Immature natural killer cell (primary cell): ENCODE measurements around the gene KCNJ18. TPM values are rescaled to one million over a fixed set of nuclear protein-coding genes. Genes with fewer than 3 reads are reported as not detected.
A peak's percentile ranks its signal among the peaks of the same experiment; 100 is the strongest.
"Not testable (repeated sequence)": the region's sequence is repeated elsewhere in the genome, so short reads cannot be mapped to it uniquely, and the experiment has no call there.

Source experiments
- DNase-seq, 3 donors: peaks; one replicate each; pipeline ENCODE4 v3.0.0; 2022; ENCODE audit warnings: mixed read lengths in 1 of 3
- H3K27ac Mint-ChIP-seq, 6 donors: one replicate each; pipeline ENCODE4 v1.8.0; 2020; ENCODE audit warnings: mixed read lengths in 6 of 6, mild to moderate bottlenecking in 5 of 6, inconsistent platforms in 4 of 6, moderate library complexity in 3 of 6
- H3K27me3 Mint-ChIP-seq, 3 donors: one replicate each; pipeline ENCODE4 v1.8.0; 2020 to 2021; ENCODE audit warnings: low read depth in 3 of 3, mild to moderate bottlenecking in 3 of 3, mixed read lengths in 3 of 3, moderate library complexity in 3 of 3, inconsistent platforms in 1 of 3
- H3K36me3 Mint-ChIP-seq, 3 donors: one replicate each; pipeline ENCODE4 v1.8.0; 2020; ENCODE audit warnings: mixed read lengths in 3 of 3, inconsistent platforms in 2 of 3, mild to moderate bottlenecking in 2 of 3
- H3K4me1 Mint-ChIP-seq, 2 donors: one replicate each; pipeline ENCODE4 v1.8.0; 2020; ENCODE audit warnings: inconsistent platforms in 2 of 2, mild to moderate bottlenecking in 2 of 2, mixed read lengths in 2 of 2, moderate library complexity in 1 of 2
- H3K4me3 Mint-ChIP-seq, 5 donors: one replicate each; pipeline ENCODE4 v1.8.0; 2020; ENCODE audit warnings: mild to moderate bottlenecking in 5 of 5, mixed read lengths in 5 of 5, inconsistent platforms in 3 of 5, moderate library complexity in 3 of 5
- H3K9me3 Mint-ChIP-seq, 6 donors: one replicate each; pipeline ENCODE4 v1.8.0; 2020; ENCODE audit warnings: mild to moderate bottlenecking in 6 of 6, mixed read lengths in 6 of 6, inconsistent platforms in 4 of 6, moderate library complexity in 3 of 6
- polyA plus RNA-seq, 3 donors: library from polyadenylated mRNA; unstranded; fragments of 300-500 nt; fragmentation: Illumina TruSeq; gene quantifications; one replicate each; pipeline ENCODE4 v1.2.3, GENCODE V29; 2021

Gene KCNJ18
- not detected for polyA plus RNA-seq

DNA sequence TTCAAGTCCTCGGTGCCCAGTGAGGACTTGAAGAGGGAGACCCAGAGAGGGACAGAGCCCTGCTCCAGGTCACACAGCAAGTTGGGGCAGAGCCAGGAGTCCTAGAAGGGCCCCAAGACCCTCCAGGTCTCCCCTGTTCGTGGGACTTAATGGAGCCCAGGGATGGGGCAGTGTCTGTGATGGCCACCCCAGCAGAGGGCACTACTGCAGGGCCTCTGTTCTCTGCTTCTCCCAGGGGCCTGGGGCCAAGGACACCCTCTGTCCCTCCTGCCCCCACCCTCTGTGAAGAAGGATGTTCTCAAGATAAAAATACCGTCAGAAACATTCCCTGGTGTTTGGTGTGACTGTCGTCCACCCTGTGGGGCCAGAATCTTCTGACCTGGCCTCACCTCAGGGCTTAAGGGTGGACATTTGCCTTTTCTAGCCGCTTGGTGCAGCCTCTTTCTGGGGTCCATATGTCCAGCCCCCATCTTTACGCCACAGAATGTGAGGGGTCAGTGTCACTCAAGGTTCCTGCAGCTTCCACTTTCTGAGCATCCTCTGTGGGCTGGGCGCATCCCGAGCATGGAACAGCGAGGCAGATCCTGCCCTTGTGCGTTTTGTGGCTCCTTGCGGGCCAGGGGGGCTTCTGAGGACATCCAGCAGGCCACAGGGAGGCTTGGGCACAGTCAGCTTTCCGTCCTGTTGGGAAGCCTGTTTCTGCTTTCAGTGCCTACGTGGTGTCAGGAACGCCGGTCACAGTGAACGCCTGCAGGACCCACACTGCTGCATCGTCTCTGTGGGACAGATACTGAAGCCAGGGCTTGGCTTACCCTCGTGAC is at the start of gene KCNJ18:
Gene KCNJ18 (plus strand): TSS at position 641 of the 821 bp plus-strand sequence. CDS start 10,264 bp downstream, outside the sequence.
- H3K9me3 Mint-ChIP-seq, H3K36me3 Mint-ChIP-seq, H3K4me3 Mint-ChIP-seq, H3K4me1 Mint-ChIP-seq, DNase-seq, H3K27me3 Mint-ChIP-seq, H3K27ac Mint-ChIP-seq: not testable (repeated sequence)

DNA sequence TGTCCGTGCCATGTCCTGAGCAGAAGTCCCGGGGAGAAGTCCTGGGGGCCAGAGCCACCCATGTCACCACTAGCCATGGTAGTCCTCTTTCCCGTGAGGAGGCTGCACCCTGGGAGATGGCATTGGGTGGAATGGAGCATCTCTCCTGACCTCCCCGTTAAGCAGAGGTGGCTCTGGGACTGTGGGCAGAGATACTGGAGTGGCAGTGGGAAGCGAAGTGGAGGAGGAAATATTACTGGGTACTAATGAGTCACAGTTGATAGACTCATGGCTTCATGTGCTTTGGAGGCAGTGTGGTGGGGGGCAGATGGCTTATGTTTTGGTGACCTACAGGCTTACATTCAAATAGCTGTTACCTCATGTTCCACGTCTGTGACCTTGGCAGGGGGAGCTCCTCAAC is 44.2 kb upstream of the KCNJ18 start:
- H3K36me3 Mint-ChIP-seq, H3K27ac Mint-ChIP-seq, H3K27me3 Mint-ChIP-seq, DNase-seq, H3K4me3 Mint-ChIP-seq, H3K4me1 Mint-ChIP-seq: not testable (repeated sequence)
- peaks cover 2 to 12% (median 3%) of the 10 kb centered on the region in 6 donors for H3K9me3 Mint-ChIP-seq

DNA sequence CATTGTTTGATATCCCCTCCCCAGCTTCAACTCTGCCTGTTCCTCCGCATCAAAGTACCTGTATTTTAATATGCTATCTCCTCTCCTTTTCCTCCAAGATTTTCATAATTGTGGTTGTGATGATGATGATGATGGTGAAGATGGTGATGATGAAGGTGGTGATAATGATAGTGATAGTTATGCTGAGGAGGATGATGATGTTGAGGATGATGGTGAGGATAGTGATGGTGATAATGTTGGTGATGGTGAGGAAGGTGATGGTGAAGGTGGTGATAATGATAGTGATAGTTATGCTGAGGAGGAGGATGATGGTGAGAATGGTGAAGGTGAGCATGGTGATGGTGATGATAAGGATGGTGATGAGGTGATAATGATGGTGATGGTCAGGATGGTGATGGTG is 42.3 kb upstream of the KCNJ18 start:
- H3K27me3 Mint-ChIP-seq, H3K4me3 Mint-ChIP-seq, H3K4me1 Mint-ChIP-seq, H3K27ac Mint-ChIP-seq, H3K36me3 Mint-ChIP-seq, DNase-seq: not testable (repeated sequence)
- peaks cover 2 to 12% (median 3%) of the 10 kb centered on the region in 6 donors for H3K9me3 Mint-ChIP-seq

DNA sequence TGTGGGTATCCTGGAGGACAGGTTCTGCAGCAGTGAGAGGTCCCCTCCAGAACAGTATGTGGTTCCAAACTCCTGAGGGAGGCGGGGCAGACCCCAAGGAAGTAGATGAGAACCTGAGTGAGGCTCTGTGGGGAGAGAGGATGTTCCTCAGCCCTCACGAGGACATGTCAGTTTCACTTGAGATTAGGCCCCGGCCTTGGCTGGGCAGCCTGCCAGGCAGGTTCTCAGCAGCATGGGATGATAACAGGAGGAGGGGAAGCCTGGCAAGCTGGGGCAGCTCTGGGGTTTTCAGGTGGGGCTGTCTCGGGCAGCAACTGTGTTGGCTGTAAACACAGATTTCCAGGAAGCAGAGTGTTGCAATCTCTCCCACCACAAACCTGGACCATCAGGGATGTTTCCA is 40.3 kb upstream of the KCNJ18 start:
- Mint-ChIP-seq H3K27ac (peak overlapping the region in 1 of 6 donors; percentile 62), H3K9me3 (peaks cover 2 to 12% (median 4%) of the 10 kb centered on the region in 6 donors)
- H3K4me1 Mint-ChIP-seq, DNase-seq, H3K27me3 Mint-ChIP-seq, H3K36me3 Mint-ChIP-seq, H3K4me3 Mint-ChIP-seq: not testable (repeated sequence)

DNA sequence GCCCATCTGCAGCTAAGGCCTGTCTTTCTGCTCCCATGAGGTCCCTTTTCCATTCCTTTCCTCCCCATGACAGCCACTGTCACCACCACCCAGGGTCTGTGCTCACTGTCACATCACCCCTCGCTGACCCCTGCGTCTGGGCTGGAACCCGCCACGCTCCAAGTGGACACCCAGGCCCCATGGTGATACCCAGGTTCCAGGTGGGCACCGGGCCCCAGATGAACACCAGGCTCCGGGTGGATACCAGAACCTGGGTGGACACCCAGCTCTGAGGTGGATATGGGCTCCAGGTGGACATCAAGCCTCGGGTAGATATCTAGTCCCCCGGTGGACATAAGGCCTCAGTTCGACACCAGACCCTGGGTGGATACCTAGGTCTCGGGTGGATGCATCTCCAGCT is 39.1 kb upstream of the KCNJ18 start:
- not testable (repeated sequence) for H3K4me1 Mint-ChIP-seq, H3K4me3 Mint-ChIP-seq, H3K36me3 Mint-ChIP-seq, DNase-seq, H3K27me3 Mint-ChIP-seq, H3K27ac Mint-ChIP-seq
- H3K9me3 Mint-ChIP-seq = peaks cover 2 to 12% (median 4%) of the 10 kb centered on the region in 6 donors

DNA sequence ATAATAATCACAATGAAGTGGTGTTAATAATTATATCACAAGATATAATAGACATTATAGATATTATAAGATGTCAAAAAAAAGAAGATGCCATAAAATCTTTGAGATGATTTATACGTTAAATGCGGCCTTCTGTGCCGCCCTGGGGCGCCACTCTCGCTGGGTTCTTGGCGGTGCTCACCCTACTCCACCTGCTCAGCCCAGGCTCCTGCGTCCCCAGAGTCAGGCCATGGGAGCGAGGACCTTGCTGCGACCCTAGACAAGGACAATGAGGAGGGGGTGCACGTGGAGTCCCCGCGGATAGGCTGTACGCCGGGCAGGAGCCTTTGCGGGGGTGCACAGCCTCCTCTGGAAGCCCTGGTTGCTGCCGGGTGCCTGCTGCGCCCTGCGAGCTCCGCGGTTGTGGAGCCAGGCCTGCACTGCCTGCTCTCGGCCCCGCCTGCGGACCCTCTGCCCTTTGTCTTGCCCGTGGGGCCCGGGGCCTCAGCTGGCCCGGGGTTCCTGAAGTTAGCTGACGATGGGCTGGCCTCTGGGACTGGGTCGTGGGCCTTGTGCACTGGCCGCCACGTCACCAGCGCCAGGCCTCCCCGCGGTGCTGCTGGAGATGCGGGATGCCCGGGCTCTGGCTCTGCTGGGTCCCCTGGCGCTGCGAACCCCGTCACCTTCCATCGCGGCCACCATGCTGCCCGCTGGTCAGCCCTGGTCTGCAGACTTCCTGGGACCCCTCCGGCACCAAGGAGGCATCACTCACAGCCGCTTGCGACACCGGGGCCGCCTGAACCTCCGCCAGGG is 35.6 kb upstream of the KCNJ18 start:
- H3K36me3 Mint-ChIP-seq, H3K4me3 Mint-ChIP-seq, H3K4me1 Mint-ChIP-seq, H3K27me3 Mint-ChIP-seq, H3K27ac Mint-ChIP-seq, DNase-seq, H3K9me3 Mint-ChIP-seq: not testable (repeated sequence)

DNA sequence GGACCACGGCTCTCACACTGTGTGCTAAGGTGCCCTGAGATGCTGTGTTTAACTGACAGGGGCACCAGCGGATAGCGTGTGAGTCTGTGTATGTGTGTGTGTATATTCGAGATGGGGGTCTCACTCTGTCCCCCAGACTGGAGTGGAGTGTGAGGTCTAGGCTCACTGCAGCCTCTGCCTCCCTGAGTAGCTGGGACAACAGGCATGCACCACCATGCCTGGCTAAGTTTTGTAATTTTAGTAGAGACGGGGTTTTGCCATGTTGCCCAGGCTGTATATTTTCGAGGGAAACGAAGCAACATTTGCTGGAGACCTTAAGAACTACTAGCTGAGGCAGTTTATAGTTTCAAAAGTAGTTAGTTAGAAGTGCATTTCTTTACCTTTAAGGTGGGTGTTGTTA is 32.7 kb upstream of the KCNJ18 start:
- H3K9me3 Mint-ChIP-seq = peaks cover 3 to 12% (median 9%) of the 10 kb centered on the region in 6 donors
- H3K36me3 Mint-ChIP-seq, DNase-seq, H3K27me3 Mint-ChIP-seq, H3K27ac Mint-ChIP-seq, H3K4me3 Mint-ChIP-seq, H3K4me1 Mint-ChIP-seq: not testable (repeated sequence)

DNA sequence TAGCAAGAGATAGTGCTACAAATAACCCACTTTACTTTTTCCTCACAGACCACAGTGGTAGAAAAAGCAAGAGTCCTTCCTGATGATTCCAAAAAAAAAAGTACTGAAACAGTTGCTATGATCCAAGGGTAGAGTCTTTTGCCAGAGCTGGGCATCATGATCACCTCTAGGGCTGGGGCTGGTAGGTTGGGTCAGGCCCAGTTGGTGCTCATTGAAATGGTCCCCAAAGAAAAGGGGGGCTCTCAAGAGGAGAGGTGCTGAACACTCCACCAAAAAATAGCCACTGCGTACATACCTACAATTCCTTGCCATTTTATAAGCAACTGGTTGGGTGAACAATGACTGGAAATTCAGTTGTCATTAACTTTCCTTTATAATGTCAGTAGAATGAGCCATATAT is 30.9 kb upstream of the KCNJ18 start:
- H3K4me3 Mint-ChIP-seq, H3K27me3 Mint-ChIP-seq, H3K36me3 Mint-ChIP-seq, H3K4me1 Mint-ChIP-seq, H3K27ac Mint-ChIP-seq, DNase-seq: not testable (repeated sequence)
- H3K9me3 Mint-ChIP-seq = peaks cover 3 to 26% (median 14%) of the 10 kb centered on the region in 6 donors

DNA sequence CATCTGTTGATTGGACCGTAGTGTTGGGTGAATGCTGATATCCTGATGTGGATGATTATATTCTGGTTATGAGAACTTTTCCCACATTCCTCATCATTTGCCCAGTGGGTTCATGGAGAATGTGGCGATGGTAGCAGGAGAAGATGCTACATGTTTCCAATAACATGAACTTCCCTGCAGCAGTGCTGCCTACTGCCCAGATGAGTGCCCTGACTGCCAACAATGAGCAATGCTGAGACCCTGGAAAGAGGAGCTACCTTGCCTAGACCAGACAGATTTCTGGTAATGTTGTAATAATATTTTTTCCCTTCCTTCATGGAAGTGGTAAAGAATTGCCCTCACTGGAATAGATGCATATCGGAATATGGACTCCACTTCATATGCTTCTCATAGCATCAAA is 29.2 kb upstream of the KCNJ18 start:
- peaks cover 0 to 10% (median 0%) of the 10 kb centered on the region in 3 donors for H3K36me3 Mint-ChIP-seq
- not testable (repeated sequence) for H3K4me3 Mint-ChIP-seq, H3K27ac Mint-ChIP-seq, H3K27me3 Mint-ChIP-seq, H3K4me1 Mint-ChIP-seq, DNase-seq
- H3K9me3 Mint-ChIP-seq = peaks cover 3 to 34% (median 21%) of the 10 kb centered on the region in 6 donors

DNA sequence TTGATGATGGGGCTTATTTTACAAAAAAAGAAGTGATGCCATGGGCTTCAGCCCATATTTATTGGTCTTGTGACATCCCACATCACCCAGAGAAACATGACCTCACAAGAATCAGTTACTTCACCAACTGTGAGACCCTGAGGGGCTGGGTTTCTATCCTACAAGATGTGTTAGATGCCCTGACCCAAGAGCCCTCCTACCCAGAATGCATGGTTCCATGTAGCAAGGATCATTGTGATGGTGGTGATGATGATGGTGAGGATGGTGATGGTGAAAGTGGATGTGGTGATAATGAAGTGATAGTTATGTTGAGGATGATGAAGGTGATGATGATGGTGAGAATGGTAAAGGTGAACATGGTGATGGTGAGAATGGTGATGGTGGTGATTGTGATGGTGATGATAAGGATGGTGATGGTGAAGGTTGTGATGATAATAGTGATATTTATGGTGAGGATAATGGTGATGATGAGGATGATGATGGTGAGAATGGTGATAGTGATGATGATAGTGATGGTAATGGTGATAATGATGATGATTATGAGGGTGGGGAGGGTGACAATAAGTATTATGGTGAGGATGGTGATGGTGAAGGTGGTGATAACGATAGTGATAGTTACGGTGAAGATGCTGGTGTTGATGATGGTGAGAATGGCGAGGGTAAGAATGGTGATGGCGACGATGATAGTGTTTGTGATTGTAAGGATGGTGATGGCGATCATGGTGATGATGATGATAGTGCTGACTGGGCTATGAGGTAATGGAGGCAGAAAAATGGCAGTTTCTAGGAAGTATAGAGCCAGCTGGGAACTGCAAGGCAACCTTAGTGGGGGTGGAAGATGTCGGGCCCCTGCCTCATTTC is 28.5 kb upstream of the KCNJ18 start:
- Mint-ChIP-seq H3K9me3 (peaks cover 3 to 34% (median 21%) of the 10 kb centered on the region in 6 donors), H3K36me3 (peaks cover 0 to 10% (median 0%) of the 10 kb centered on the region in 3 donors)
- H3K27me3 Mint-ChIP-seq, H3K4me3 Mint-ChIP-seq, H3K4me1 Mint-ChIP-seq, H3K27ac Mint-ChIP-seq, DNase-seq: not testable (repeated sequence)

DNA sequence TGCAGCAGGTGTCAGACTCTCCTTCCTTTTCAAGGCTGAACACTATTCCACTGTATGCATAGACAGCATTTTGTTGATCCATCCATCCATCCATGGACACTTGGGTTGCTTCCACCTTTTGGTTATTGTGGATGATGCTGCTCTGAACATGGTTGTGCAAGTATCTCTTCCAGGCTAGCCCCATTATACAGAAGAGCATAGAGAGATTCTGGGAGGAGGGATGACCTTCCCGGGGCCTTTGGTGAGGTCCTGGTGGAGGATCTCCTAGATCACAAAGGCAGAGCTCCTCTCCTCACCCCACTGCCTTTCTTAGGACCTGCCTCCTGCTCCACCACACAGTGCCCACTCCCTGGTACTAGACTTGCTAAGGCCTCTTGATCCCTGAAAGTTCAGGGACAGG is 27.2 kb upstream of the KCNJ18 start:
- Mint-ChIP-seq H3K9me3 (peaks cover 3 to 34% (median 22%) of the 10 kb centered on the region in 6 donors), H3K36me3 (peaks cover 0 to 10% (median 0%) of the 10 kb centered on the region in 3 donors)
- not testable (repeated sequence) for H3K27ac Mint-ChIP-seq, DNase-seq, H3K27me3 Mint-ChIP-seq, H3K4me1 Mint-ChIP-seq, H3K4me3 Mint-ChIP-seq

DNA sequence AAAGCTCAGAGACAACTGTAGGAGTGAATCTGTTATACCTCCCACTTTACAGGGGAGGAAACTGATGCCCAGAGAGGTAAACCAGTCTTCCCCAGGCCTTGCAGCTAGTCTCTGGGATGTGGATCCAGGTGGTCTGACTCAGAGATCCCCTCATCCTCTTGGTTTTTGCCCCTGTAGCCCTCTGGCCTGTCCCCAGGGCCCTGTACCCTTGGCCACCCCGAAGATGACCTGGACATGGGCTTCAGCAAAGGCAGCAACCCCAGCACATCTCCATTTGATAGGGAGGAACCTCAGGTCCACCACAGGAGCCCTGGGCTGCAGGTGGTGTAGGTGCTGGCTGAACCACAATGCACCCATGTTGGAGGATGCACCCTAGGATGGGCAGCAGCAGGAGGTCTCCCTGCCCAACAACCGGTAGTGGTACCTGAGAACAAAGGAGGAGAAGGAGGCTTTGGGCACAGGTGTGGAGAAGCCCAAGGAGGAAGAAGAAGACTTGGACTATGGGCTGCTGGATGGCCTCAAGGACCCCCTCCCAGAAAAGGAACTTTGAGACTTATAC is 26.3 kb upstream of the KCNJ18 start:
- peaks cover 3 to 34% (median 22%) of the 10 kb centered on the region in 6 donors for H3K9me3 Mint-ChIP-seq
- not testable (repeated sequence) for H3K27me3 Mint-ChIP-seq, H3K4me1 Mint-ChIP-seq, H3K4me3 Mint-ChIP-seq, H3K27ac Mint-ChIP-seq, DNase-seq
- peaks cover 0 to 10% (median 0%) of the 10 kb centered on the region in 3 donors for H3K36me3 Mint-ChIP-seq

DNA sequence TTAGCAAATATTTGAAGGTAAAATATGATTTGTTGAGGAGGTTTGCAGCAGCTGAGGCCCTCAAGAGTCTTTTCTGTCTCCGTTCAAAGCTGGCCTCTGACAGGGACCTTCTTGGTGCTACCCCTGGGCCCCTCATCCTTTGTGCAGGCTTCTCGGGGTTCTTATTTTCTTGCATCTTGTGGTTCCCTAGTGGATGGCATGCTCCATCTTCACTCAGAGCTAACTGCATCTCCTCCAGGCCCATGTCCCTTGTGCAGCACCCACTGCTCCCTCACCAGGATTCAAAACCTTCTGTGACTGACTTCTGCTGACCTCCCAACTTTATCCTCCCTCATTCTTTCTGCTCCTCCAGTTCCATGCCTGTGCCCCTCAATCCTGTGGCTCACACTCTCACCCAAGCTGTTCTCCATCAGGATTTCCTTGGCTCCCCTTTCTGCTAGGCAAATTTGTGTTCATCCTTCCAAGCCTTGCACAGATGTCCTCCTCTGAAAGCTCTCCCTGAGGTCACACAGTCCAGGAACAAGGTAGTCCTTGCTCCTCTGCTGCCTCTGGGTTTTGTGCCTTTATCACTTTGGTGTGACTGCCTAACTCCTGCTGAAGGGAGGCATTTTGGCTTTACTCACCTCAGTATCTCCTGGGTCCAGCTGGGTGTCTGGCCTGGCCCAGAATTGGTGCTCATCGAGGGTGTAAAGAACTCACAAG is 25.5 kb upstream of the KCNJ18 start:
- not testable (repeated sequence) for H3K27me3 Mint-ChIP-seq, DNase-seq, H3K4me3 Mint-ChIP-seq, H3K27ac Mint-ChIP-seq, H3K4me1 Mint-ChIP-seq
- Mint-ChIP-seq H3K9me3 (peaks cover 5 to 34% (median 21%) of the 10 kb centered on the region in 6 donors), H3K36me3 (peaks cover 0 to 10% (median 0%) of the 10 kb centered on the region in 3 donors)
